Superior temporal gyrus (tissue), 1 donor: ENCODE measurements around the gene C6orf132.
"Not testable (repeated sequence)": the region's sequence is repeated elsewhere in the genome, so short reads cannot be mapped to it uniquely, and the experiment has no call there.

Experiments used
- DNase-seq: peaks from one replicate; pipeline ENCODE4 v3.0.0-alpha.2; 2016; ENCODE audit errors: extremely low spot score

The C6orf132 gene, protein sequence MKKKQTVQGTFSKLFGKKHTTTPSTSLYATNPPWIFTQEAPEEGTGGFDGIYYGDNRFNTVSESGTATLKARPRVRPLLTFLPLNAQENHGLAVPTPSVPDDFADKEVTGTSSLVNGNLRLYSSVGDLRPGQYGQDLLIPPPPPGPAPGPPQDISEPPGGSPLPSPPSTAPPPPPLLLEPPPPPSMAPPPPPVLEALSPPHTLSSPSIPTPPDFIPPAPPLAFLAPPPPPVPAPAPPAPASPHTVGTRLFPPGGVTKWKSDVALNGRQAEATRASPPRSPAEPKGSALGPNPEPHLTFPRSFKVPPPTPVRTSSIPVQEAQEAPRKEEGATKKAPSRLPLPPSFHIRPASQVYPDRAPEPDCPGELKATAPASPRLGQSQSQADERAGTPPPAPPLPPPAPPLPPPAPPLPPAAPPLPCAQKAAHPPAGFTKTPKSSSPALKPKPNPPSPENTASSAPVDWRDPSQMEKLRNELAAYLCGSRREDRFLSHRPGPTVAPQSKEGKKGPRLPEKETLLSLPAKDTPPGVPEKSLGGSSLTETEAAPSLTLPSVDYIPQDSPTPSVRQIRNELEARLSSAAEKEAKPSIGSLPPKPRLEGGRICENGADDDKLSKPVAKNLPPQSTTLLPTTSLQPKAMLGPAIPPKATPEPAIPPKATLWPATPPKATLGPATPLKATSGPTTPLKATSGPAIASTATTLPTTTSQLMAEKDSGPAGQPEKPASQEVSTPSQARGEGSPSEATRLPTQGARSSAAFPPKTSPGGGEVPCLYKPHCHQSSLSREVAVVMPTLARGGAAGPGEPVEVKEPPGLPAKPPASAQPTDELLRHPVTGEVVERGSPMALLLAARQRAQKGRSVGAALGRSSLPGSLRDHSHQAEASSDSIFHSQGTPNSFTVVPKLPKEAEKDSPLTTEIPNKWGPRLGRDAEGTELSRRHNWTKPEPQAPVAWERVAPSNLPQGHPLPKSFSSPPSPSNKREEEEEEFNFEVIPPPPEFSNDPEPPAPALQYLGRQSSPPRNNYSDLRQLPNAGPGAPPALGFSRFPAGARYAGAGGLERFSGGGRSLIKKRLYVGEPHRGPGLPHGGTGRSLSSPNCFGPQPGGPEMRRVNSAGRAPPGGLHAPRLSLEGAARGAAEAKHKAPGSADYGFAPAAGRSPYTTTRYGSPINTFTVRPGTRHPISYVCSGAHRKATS

DNA sequence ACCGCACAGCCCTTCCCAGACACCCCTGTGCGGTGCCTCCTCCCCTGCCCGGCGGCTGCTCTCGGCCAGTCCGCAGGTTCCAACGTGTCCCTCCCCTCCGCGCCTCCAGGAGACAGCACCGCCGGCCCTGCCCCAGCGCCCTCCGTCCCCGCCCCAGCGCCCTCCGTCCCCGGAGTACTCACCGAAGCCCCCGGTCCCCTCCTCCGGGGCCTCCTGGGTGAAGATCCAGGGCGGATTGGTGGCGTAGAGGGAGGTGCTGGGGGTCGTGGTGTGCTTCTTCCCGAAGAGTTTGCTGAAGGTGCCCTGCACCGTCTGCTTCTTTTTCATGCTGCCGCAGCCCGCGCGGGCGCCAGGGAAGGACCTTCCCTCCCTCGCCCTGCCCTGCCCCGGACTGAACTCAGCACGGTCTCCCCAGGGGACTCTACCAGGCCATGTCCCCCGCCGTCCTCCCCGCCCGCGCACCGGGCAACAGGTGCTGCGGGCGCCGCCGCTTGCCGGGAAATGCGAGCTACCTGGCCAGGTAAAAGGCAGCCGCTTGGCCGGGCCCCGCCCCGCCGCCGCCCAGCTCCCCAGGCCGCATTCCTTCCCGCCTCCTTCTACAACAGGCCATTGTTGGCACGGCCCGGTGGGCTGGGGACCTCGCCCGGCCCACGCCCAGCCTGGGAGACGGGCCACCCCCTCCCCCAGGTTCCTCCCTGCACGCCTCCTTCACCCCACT, at the start of gene C6orf132:
Gene C6orf132, minus strand, starts transcription at position 503 of the 718 bp plus-strand sequence. Its CDS starts 176 bp downstream, at position 327.
- DNase-seq, result no peak

DNA sequence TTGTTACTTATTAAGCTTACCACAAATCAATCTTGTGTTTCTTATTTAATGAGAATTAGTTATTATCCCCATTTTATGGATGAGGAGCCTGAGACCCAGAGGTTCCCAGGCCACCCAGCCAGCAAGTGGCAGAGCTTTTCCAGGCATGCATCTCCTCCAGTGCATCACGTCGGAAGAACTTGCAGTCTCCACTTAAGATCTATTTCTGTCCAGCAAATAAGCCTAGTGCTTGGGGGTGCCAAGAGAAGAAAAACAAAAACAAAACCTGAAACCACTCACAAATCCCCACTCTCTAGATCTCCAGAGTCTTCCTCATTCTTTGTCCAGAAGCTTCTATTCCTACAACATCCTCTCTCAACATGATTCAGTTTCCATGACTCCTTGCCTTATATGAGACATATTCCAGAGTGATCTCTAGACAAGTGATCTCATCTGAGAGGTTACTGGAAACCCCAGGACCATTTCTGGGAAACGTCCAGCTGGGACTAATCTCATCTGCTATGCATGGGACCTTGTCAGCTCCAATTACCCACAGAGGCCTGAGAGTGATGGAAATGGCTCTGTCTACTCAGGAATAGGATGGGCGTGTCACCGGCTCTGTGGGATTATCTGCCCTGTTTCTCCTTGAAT, 48.2 kb upstream of the C6orf132 start:
- no peak for DNase-seq

DNA sequence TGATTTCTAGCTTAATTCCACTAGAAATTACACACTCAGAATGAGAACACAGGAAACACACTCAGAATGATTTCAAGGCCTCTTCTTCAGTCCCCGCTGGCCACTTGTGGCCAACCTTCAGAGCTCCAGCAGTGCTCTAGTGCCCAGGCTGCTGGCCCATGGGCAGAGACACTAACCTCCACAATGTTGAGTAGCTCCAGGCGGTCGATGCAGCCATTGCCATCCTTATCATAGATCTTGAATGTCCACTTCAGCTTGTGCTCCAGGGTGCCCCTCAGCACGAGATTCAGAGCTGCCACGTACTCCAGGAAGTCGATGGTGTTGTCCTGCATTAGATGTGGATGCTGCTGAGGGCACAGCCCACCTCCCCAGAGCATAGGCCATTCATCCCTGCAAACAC, 46.0 kb upstream of the C6orf132 start:
- DNase-seq, result no peak

DNA sequence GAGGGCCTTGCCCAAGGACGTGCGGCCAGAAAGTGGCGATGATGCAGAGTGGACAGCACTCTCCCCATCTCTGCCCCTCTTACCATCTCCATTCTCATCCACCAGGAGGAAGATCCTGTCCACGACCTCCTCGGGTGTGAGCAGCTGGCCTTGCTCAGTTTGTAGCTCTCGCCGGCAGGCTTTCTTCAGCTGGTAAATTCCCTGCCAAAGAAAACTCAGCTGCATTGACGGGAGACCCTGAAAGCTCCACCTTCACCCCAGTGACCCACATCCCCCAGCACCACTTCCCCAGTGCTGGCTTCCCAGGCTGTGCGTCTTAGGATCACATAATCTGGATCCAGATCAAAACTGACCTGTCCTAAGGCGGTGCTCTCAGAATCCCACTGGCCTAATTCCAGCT, 43.2 kb upstream of the C6orf132 start:
- no peak for DNase-seq

DNA sequence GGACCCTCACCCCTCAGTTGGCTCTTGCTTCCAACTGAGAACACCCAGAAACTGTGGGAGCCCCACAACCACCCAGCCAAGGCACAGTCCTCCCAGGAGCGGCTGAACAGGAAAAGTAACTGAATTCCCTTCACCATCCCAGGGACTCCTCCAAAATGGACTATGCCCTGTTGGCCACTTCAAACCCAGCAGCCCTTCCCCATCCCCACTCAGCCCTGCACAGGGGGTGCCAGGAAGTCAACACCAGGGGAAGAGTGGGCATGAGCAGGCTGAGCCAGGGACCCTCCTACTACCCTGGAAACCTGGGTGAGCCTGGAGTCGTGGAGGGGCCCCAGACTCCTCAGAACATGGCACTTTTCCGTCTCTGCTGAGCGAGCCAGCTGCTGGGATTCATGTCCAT, 42.1 kb upstream of the C6orf132 start:
- DNase-seq, result no peak

DNA sequence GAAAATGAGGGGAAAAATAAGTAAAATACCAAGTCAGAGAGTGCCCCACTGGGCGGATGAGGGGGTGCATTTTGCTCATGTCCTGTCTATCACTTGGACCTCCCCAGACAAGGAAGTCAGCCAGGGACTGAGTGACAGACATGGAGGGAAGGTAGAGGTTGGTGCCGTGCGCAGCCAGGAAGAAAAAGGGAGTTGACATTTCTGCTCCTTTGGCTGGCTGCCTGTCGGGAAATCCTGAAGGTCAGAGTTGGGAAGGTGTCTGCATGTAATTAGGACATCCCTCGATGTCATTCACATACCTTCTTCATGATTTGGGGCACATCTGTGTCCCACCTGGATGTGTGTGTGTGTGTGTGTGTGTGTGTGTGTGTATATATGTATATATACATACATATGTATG, 39.7 kb upstream of the C6orf132 start:
- no peak for DNase-seq

DNA sequence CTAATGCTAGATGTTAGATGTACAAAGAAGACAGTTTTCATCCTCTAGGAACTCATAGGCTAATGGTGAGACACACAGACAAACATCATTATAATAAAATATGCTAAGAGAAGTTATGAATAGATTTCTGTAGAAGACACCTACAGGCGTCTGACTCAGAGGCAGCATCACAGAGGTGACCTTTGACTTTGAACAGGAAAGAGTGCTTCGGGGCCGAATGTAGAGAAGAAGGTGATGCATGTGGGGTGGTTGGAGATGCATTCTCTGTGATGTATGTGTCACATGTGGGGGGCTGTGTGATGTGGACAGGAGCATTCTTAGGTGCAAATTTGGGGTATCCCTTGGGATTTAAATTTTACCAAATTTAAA, 37.5 kb upstream of the C6orf132 start:
- no peak for DNase-seq

DNA sequence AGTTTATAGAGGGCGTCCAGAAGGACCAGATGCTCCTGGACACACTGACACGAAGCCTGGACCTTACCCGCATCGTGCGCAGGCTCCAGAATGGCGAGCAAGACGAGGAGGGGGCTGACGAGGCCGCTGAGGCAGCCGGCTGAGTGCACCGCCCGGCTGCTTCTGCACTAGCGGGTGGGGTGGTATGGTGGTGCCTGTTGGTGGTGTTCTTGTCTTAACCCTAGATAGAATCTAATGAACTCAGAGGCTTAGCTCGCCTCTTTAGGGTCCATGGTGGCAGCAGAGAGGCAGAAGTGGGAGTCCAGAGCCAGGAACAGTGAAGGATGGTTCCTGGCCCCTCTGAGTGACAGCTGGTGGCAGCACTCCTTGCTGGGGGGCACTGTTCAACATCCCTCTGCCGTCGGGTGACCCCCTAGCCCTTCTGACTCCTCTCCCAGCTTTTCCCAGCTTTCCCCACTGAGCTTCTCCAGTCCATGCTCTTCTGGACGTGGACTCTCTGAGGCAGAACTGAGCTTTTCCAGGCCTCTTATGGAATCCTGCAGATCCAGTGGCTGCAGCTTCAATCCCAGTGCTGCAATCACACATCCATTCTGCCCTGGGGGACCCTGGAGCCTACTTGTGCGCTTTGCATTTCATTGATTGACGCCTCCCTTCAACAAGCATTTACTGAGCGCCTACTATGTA, 37.0 kb upstream of the C6orf132 start:
- DNase-seq, result no peak

DNA sequence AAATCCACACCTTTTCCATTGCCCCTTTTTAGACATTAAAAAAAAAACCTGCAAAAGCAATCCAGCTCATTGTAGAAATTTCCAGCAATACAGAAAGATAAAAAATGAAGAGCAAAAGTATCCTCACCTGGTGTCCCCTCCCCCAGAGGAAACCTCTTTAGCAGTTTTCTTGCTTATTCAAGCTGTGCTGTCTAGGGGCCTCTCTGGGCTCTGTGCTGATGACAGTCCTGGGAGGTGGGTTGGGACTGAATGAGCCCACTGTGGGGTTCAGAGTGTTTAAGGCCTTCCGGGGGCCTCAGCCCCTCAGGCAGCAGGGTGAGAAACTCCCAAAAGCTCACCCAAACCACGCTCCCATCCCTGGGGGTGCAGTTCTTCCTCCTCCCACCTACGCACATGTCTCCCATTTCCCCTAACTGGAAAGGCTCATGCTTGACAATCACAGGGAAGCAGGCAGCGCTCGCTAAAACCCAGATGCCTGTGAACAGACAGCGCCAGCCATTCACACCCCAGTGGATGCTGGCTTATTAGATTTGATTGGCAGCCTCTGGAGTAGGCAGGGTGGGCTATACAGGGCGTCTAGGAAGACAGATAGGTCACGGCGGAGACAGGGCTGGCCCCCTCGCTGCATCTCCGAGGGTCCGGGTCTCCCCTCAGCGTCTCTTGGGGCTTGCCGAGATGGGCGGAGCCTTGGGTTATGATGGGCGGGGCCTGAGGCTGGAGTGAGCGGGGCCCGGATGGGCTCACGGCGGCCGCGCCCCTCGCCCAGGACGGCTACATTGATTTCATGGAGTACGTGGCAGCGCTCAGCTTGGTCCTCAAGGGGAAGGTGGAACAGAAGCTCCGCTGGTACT, 35.3 kb upstream of the C6orf132 start:
- DNase-seq, result no peak

DNA sequence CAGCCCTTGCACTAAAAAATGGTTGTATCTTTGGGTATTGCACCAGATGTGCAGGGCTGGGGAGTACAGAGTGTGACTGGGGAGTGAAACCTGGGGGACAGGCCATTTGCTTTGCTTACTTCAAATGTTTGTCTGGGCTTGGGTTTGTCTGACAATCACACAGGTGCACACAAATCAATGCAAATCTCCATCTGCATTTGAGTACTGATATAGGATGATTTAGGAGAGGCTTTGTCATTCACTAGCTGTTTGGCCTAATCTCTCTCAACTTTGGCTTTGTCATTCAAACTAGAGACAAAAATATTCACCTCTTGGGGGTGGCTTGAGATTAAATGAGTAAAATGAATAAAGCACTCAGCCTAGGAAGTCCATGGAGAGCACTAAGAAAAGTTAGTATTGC, 34.6 kb upstream of the C6orf132 start:
- DNase-seq, result no peak

DNA sequence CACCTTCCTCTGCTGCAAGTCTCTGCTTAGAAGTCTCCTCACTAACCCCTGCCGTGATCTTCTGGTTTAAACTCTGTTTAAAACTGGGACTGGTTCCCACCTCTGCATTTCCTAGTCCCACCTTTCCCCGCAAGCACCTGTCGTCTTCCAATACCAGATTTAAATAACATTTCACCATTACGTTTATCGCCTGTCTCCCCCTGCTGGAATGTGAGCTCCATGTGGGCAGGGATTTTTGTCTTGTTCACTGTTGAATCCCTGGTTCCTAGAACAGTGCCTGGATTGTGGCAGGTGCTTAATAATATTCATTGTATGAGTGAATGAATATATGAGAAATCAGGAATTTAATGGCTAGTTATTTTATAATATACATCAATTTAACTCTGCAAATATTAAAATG, 33.4 kb upstream of the C6orf132 start:
- DNase-seq, result no peak

DNA sequence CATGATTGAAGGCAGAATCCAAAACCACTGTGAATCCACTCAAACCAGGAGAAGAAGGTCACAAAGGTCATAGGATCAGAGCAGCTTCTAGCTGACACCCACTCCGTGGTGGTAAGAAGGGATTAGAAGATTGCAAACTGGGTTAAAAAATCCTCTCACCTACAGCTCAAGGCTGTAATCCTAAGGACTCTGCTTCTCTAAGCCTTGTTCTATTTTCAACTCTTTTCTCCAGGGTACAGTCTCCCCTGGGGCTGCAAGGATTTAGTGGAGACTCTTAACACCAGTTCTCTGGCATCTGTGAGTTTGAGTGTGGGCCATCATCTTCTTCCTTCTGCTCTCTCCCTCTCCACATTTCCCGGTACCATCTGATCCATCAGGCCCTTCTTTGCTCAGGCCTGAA, 30.7 kb upstream of the C6orf132 start, which contains the start of gene GUCA1A:
Gene GUCA1A, plus strand, starts transcription at position 264 of the 400 bp plus-strand sequence. CDS start 250 bp downstream, outside the sequence.
- DNase-seq, result no peak

DNA sequence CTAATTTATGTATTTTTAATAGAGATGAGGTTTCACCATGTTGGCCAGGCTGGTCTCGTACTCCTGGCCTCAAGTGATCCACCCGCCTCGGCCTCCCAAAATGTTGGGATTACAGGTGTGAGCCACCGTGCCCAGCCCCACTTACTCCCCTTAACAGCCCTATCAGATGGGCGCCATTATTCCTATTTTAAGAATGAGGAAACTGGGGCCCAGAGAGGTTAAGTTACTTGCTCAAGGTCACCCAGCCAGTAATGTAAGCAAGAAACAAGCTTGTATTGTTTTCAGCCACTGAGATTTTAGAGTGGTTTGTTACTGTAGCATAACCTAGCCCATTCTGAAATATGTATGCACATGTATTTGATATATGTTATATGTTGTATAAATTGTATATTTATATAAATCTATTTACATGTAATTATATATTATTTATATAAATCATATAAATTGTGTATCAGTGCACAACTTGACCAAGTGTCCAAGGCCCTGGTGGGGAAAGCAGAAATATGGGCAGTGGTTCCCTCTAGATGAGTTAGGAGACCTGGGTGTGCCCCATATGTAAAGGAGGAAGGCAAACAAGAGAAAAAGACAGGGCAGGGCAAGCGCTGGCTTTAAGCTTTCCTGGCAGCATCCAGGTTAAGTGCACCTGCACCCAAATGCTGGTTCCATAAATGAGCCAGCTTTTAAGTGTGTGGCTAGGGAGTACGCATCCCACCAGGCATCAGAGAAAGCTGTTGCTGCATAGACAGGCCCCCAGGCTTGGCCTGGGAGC, 29.6 kb upstream of the C6orf132 start:
- DNase-seq, result no peak

DNA sequence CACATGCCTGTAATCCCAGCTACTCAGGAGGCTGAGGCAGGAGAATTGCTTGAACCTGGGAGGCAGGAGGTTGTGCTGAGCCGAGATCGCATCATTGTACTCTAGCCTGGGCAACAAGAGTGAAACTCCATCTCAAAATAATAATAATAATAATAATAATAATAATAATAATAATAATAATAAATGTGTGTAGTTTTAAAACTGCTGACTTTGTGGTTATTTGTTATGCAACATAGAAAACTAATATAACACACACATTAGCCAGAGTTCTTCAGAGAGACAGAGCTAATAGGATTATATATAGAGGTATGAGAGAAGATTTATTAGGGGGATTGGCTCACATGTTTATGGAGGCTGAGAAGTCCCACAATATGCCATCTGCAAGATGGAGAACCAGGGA, 27.4 kb upstream of the C6orf132 start:
- DNase-seq, result not testable (repeated sequence)

DNA sequence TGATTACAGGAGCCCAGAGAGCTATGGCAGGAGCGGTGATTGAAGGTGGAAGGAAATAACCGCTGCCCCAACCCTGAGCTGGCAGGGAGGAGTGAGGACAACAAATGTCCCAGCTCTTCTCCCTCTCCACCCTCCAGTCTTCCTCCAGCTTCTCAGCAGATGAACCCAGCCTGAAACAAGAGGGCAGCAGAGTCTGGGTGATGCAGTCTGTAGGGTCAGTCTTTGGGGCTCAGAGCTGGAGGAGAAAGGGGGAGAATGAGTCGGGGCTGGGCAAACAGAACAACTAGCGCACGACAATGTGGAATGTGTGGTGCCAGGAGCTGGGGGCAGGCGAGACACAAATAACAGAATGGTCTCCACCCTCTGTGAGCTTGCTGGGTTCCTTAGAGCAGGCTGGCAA, 26.2 kb upstream of the C6orf132 start:
- no peak for DNase-seq

DNA sequence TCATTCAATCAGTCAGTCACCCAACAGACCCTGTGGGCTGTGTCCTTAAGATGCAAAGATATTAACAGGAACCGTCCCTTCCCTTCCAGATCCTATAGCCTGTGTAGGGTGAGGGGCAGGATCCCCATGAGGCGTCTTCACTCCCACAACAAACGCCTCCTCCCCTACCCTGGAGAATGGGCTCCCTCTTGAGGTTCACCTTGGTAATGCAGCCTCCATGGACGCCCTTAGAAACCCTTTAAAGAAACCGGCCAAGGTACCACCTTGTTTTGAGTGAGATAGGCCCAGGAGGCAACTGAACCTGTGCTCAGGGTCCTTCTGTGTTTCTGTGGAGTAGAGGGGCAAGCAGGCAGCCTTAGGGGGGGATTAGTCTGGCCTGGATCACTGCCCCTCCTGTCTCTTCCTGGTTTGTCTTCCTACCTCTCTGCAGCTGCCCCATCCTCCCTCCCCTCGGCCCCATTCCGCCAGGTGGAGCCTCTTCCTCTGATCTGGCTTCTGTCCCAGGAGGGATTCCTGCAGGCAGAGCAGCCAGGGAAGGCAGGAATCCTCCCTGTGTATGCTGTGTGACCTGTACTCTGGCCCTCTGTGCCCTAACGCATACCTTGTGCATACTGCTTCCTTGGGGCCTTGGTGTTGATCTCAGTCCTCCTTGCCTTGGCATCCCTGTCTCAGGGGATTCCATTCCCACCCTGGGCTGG, 24.2 kb upstream of the C6orf132 start:
- peak; percentile 77 for DNase-seq

DNA sequence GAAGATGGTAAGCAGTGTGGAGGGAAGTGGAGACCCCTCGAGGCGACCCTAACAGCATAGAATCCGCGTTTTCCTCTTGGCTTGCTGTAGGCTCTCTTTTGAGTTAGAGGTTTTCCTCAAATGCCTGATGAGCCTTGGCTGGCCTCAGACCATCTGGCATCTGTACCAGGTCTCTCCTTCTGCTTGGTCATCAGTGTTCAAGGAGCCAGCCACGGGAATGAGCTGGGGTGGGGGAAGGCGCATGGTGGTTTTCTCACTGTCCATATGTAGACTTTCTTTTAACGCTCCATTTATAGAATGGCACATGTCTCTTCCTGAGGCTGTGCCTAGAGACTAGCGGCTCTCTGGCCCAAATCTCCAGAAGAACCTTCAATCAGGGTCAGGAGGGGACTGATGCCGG, 22.6 kb upstream of the C6orf132 start:
- no peak for DNase-seq

DNA sequence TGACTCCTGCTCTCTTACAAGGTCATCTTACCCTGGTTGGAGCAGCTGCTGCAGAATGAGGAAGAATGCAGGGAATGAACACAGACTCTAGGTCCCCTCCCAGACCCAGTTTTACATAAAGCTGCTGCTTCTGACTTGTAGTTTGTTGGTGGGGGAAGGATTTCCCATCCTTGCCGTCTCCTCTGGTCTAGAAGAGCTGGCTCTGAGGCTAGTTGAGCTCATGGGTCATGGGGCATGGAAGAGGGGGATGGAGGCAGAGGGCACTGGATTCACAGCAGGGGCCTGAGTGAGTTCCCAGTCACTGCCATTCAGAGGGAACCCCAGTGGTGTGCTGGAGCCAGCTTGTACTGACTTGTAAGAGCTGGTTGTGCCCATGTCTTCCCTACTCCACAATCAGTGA, 21.6 kb upstream of the C6orf132 start:
- DNase-seq, result no peak
